Measurements from ENCODE around the gene OSCP1.

Gene OSCP1

GRCh38 chr1:36386265-36387140, 63.7 kb downstream of the OSCP1 start:
- DNase-seq (ENCODE audit: extremely low read depth, insufficient read length): peak; percentile 84
- TF ChIP-seq CTCF (IDR thresholded peaks at IDR 0.05; ENCODE audit: insufficient read depth, low read length, poor library complexity, severe bottlenecking): peak; percentile 8

GRCh38 chr1:36385410-36386264, 64.6 kb downstream of the OSCP1 start, which contains the start of gene STK40:
TSS of gene STK40 (minus strand) at chr1:36385924. CDS start at chr1:36361332, 24,592 bp downstream.
- no peaks in the 10 kb centered on the region for H3K27me3 ChIP-seq (replicated peaks; ENCODE audit: control insufficient read depth, insufficient read depth, low read length)
- peak; percentile 95 for DNase-seq (ENCODE audit: extremely low read depth, insufficient read length)
- peaks cover 4% of the 10 kb centered on the region for H3K36me3 ChIP-seq (ENCODE audit: control insufficient read depth, insufficient read depth, low read length)
- no peak for TF ChIP-seq CTCF (IDR thresholded peaks at IDR 0.05; ENCODE audit: insufficient read depth, low read length, poor library complexity, severe bottlenecking)
- peak within 1 kb of the TSS; percentile 80 for H3K4me3 ChIP-seq (replicated peaks; ENCODE audit: low read depth, low read length)

More at GRCh38 chr1:36386265-36387140, 63.7 kb downstream of the OSCP1 start:
- Histone ChIP-seq H3K36me3 (ENCODE audit: control insufficient read depth, insufficient read depth, low read length) (no peaks in the 10 kb centered on the region; the same call in none of the 2 replicates), H3K27me3 (replicated peaks; ENCODE audit: control insufficient read depth, insufficient read depth, low read length) (no peaks in the 10 kb centered on the region), H3K4me3 (replicated peaks; ENCODE audit: low read depth, low read length) (peak overlapping the region; percentile 59)

GRCh38 chr1:36384542-36385409, 65.5 kb downstream of the OSCP1 start:
- TF ChIP-seq CTCF (IDR thresholded peaks at IDR 0.05; ENCODE audit: insufficient read depth, low read length, poor library complexity, severe bottlenecking): no peak
- H3K36me3 ChIP-seq (ENCODE audit: control insufficient read depth, insufficient read depth, low read length): peaks cover 4% of the 10 kb centered on the region
- H3K4me3 ChIP-seq (replicated peaks; ENCODE audit: low read depth, low read length): peak overlapping the region; percentile 80
- DNase-seq (ENCODE audit: extremely low read depth, insufficient read length): no peak
- H3K27me3 ChIP-seq (replicated peaks; ENCODE audit: control insufficient read depth, insufficient read depth, low read length): no peaks in the 10 kb centered on the region

- no peak for DNase-seq (ENCODE audit: extremely low read depth, insufficient read length)
- Histone ChIP-seq H3K4me3 (replicated peaks; ENCODE audit: low read depth, low read length) (no peak overlapping the region), H3K27me3 (replicated peaks; ENCODE audit: control insufficient read depth, insufficient read depth, low read length) (no peaks in the 10 kb centered on the region), H3K36me3 (ENCODE audit: control insufficient read depth, insufficient read depth, low read length) (peaks cover 4% of the 10 kb centered on the region; the same call in 1 of the 2 replicates)
- TF ChIP-seq CTCF (IDR thresholded peaks at IDR 0.05; ENCODE audit: insufficient read depth, low read length, poor library complexity, severe bottlenecking): no peak
Observed at GRCh38 chr1:36383240-36383639, 67.0 kb downstream of the OSCP1 start.

GRCh38 chr1:36382669-36383068, 67.6 kb downstream of the OSCP1 start:
- no peaks in the 10 kb centered on the region for H3K27me3 ChIP-seq (replicated peaks; ENCODE audit: control insufficient read depth, insufficient read depth, low read length)
- no peak overlapping the region for H3K4me3 ChIP-seq (replicated peaks; ENCODE audit: low read depth, low read length)
- no peak for TF ChIP-seq CTCF (IDR thresholded peaks at IDR 0.05; ENCODE audit: insufficient read depth, low read length, poor library complexity, severe bottlenecking)
- no peak for DNase-seq (ENCODE audit: extremely low read depth, insufficient read length)
- H3K36me3 ChIP-seq (ENCODE audit: control insufficient read depth, insufficient read depth, low read length): peaks cover 4% of the 10 kb centered on the region; the same call in 1 of the 2 replicates
